Skeletal muscle tissue (tissue), 5 donors: Measurements from ENCODE around the gene EHD4. TPM values are rescaled to one million over a fixed set of nuclear protein-coding genes. Genes with fewer than 3 reads are reported as not detected.

Source experiments
- H3K27ac ChIP-seq: one replicate; pipeline ENCODE4 v1.7.0; 2013; ENCODE audit warnings: mild to moderate bottlenecking, low read depth, low read length, inconsistent platforms
- H3K27me3 ChIP-seq, 3 donors: one replicate each; pipeline ENCODE4 v1.7.0; 2013; ENCODE audit warnings: low read length in 3 of 3; ENCODE audit not compliant: control insufficient read depth in 3 of 3, insufficient read depth in 3 of 3
- H3K36me3 ChIP-seq, 3 donors: one replicate each; pipeline ENCODE4 v1.7.0; 2013; ENCODE audit warnings: low read length in 3 of 3; ENCODE audit not compliant: control insufficient read depth in 3 of 3, insufficient read depth in 3 of 3
- H3K4me1 ChIP-seq, 3 donors: one replicate each; pipeline ENCODE4 v1.7.0; 2013; ENCODE audit warnings: low read length in 3 of 3, mild to moderate bottlenecking in 3 of 3; ENCODE audit not compliant: control insufficient read depth in 3 of 3, insufficient read depth in 3 of 3
- H3K4me3 ChIP-seq, 3 donors: one replicate each; pipeline ENCODE4 v1.7.0; 2013; ENCODE audit warnings: low read length in 3 of 3
- H3K9ac ChIP-seq, 3 donors: one replicate each; pipeline ENCODE4 v1.7.0; 2013; ENCODE audit warnings: low read length in 3 of 3, mild to moderate bottlenecking in 3 of 3, moderate library complexity in 2 of 3, low read depth in 1 of 3
- H3K9me3 ChIP-seq, 3 donors: one replicate each; pipeline ENCODE4 v1.7.0; 2013; ENCODE audit warnings: low read length in 3 of 3; ENCODE audit not compliant: control insufficient read depth in 3 of 3
- small RNA-seq: library from RNA; depleted of rRNA; stranded (forward); fragments of <200 nt; gene quantifications from one replicate; pipeline ENCODE3, GENCODE V24; 2014
- total RNA-seq: library from RNA; depleted of rRNA; stranded (reverse); fragments of >200 nt; gene quantifications from one replicate; pipeline ENCODE4 v1.2.3, GENCODE V29; 2014
- donor health status: Osteomylitis.

Gene EHD4
- total RNA-seq, 1 donor from 2014 or later: 24.0 TPM

DNA sequence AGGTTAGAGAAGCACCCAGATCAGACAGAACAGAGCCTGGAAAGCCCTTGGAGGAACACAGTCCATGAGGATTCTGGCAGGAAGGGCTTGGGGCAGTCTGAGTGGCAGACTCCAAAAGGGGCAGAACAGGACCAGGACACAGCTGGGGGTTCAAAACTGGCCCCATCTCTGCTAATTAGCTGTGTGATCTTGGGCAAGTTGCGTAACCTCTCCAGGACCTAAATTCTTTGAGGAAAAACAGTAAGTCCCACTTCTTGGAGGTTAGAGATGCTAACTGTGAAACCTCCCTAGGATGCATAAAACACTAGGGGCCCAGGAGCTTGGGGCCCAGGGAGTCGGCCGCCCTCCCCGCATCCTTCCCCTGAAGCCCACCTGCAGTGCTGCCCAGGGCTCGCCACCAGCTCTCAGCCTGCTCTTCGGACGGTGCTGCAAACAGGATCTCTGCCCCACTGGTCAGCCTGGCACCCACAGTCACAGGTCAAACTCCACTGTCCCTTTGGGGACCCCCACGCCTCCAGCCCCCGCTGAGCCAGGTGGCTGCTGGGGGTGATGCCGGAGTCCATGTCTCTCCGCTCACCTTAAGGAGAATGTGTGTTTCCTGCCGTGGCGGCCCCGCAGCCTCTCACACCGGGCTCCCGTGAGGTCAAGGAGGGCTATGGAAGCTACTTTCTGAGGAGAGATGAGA lies 121.7 kb downstream of the EHD4 start:
- peaks cover 14 to 38% (median 23%) of the 10 kb centered on the region in 3 donors for H3K27me3 ChIP-seq
- peaks cover 11 to 31% (median 30%) of the 10 kb centered on the region in 3 donors for H3K36me3 ChIP-seq
- no peak overlapping the region for H3K4me3 ChIP-seq
- H3K9me3 ChIP-seq: no peaks in the 10 kb centered on the region
- no peak overlapping the region for H3K27ac ChIP-seq
- no peak overlapping the region for H3K9ac ChIP-seq
- no peaks in the 10 kb centered on the region for H3K4me1 ChIP-seq

DNA sequence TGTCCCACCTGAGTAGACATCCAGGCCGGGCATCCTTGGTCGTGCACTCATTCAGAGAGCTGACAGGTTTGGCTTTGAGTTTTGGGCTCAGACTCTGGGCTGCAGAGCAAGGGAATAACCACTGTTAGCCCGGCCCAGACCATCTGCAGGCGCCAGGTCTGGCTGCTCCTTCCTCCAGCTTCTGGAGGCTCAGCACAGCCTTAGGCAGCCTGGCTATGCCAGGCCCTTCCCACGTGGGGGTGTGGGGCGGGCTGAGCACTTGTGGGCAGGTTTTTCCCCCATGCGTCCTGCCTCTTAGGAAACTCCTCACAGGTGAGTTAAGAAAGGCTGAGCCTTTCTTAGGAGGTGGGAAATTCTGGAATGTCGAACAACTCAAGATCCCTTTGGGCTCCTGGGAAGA lies 122.5 kb downstream of the EHD4 start:
- Histone ChIP-seq H3K4me3 (no peak overlapping the region), H3K9ac (no peak overlapping the region), H3K36me3 (peaks cover 11 to 38% (median 31%) of the 10 kb centered on the region in 3 donors), H3K4me1 (no peaks in the 10 kb centered on the region), H3K27ac (no peak overlapping the region), H3K9me3 (no peaks in the 10 kb centered on the region), H3K27me3 (peaks cover 14 to 31% (median 22%) of the 10 kb centered on the region in 3 donors)

DNA sequence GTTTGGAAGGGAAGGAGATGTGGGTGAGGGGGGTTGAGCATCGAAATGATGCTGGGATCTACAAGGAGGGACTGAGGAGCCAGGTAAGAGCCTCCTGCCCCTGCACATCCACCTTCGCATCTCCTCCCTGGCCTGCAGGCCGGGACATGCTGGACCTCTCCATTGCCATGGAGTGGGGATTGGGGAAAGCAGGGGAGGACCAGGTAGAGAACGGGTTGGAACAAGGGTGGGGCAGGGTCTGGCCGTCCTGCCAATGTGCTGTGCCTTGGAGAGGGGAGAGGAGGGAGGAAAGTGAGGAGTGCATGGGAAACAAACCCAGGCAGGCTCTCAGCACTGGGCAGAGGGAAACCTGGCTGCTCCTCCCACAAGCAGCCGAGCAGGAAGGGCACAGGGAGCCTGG lies 123.2 kb downstream of the EHD4 start:
- Histone ChIP-seq H3K9me3 (no peaks in the 10 kb centered on the region), H3K4me3 (no peak overlapping the region), H3K27me3 (peaks cover 14 to 25% (median 22%) of the 10 kb centered on the region in 3 donors), H3K36me3 (peaks cover 11 to 38% (median 38%) of the 10 kb centered on the region in 3 donors), H3K9ac (no peak overlapping the region), H3K27ac (no peak overlapping the region), H3K4me1 (no peaks in the 10 kb centered on the region)

DNA sequence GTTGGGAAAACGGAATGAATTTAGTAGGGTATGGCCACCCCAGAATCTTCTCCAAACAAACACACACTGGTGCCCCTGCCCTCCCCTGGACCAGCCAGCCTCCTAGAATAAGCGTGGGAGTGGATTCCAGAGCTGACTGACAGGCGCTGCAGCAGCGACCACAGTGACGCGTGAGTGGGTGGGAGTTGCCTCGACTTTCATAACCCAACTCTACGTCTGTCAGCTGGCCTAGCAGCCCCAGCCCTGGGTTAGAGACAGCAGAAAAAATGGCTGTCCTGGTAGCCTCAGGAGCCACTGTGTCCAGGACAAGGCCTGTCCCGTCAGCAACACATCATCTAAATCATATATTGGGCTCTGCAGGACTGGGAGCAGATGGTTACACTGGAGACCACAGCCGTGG lies 123.7 kb downstream of the EHD4 start:
- no peak overlapping the region for H3K9ac ChIP-seq
- no peaks in the 10 kb centered on the region for H3K4me1 ChIP-seq
- no peak overlapping the region for H3K27ac ChIP-seq
- peaks cover 14 to 42% (median 38%) of the 10 kb centered on the region in 3 donors for H3K36me3 ChIP-seq
- H3K9me3 ChIP-seq: no peaks in the 10 kb centered on the region
- no peak overlapping the region for H3K4me3 ChIP-seq
- peaks cover 11 to 20% (median 17%) of the 10 kb centered on the region in 3 donors for H3K27me3 ChIP-seq

DNA sequence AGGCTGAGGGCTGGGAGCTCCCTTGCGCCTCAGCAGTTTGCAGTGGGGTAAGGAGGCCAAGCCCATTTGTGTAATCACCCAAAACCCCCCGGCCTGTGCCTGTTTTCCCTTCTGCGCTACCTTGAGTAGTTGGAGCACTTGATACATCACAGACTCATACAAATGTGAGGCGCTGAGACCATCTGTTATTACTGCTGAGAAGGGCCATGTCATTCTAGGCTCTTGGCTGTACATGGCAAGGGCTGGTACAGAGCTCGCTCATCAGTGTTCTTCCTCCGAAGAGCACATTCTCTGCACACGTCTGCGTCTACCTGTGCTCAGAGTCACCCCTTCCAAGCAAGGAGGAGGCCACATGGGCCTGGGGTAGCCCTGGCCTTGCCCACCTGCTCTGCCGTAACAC lies 124.4 kb downstream of the EHD4 start:
- Histone ChIP-seq H3K9me3 (no peaks in the 10 kb centered on the region), H3K4me1 (no peaks in the 10 kb centered on the region), H3K36me3 (peaks cover 14 to 43% (median 38%) of the 10 kb centered on the region in 3 donors)

DNA sequence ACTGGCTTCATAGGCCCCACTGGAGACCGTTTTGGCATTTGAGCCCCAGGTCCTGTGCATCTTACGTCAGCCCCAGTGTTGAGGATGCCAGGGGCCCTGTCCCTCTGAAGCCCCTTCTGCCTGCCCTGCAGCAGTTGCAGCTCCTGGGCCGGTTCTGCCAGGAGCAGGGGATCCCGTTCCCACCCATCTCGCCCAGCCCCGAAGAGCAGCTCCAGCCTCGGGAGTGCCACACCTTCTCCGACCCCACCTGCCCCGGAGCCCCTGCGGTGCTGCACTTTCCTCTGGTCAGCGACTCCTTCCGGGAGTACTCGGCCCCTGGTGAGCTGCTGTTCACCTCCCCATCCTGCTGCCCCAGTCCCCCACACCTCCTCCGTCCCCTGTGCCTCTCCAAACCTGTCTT lies 125.2 kb downstream of the EHD4 start:
- H3K36me3 ChIP-seq: peaks cover 15 to 43% (median 41%) of the 10 kb centered on the region in 3 donors

More for the DNA sequence above, 124.4 kb downstream of the EHD4 start:
- no peak overlapping the region for H3K4me3 ChIP-seq
- H3K27me3 ChIP-seq: peaks cover 9 to 14% (median 11%) of the 10 kb centered on the region in 3 donors
- no peak overlapping the region for H3K27ac ChIP-seq
- H3K9ac ChIP-seq: no peak overlapping the region

More for the DNA sequence above, 125.2 kb downstream of the EHD4 start:
- Histone ChIP-seq H3K9me3 (no peaks in the 10 kb centered on the region), H3K4me1 (no peaks in the 10 kb centered on the region), H3K27me3 (peaks cover 4 to 7% (median 7%) of the 10 kb centered on the region in 3 donors), H3K4me3 (no peak overlapping the region), H3K9ac (no peak overlapping the region), H3K27ac (no peak overlapping the region)

Small RNA genes within 50 kb of the gene (small RNA-seq; reads per million reads assigned to genes)
- gene MIR4310 (not detected), gene RNA5SP393 (not detected)

Other genes with a start within 250 kb of the EHD4 start
- gene MAPKBP1, start 198.1 kb downstream of the EHD4 start, total RNA-seq: 10.4 TPM
- 1.0 TPM for gene JMJD7, start 144.5 kb downstream of the EHD4 start, total RNA-seq
- gene PLA2G4B, start 133.7 kb downstream of the EHD4 start, total RNA-seq: 1.6 TPM
- gene SPTBN5, start 78.5 kb downstream of the EHD4 start, total RNA-seq: 1.0 TPM
- 0.52 TPM for gene PLA2G4E, start 48.5 kb upstream of the EHD4 start, total RNA-seq
- not detected for gene PLA2G4D, start 122.0 kb upstream of the EHD4 start, total RNA-seq
- gene PLA2G4F, start 184.1 kb upstream of the EHD4 start, total RNA-seq: not detected
- 29.2 TPM for gene VPS39, start 235.7 kb upstream of the EHD4 start, total RNA-seq